Chondrocyte (in vitro differentiated cells): ENCODE results near the gene ZDHHC14. TPM values are rescaled to one million over a fixed set of nuclear protein-coding genes. Genes with fewer than 3 reads are reported as not detected.

Source experiments
- DNase-seq: peaks from one replicate; pipeline ENCODE4 v3.0.0; 2021; ENCODE audit warnings: mixed read lengths, low spot score
- H3K27ac Mint-ChIP-seq: one replicate; pipeline ENCODE4 v1.8.0; 2021; ENCODE audit warnings: mild to moderate bottlenecking, moderate library complexity, mixed read lengths; ENCODE audit not compliant: unreplicated experiment
- H3K27me3 Mint-ChIP-seq: 2 replicates; pipeline ENCODE4 v1.8.0; 2021; ENCODE audit warnings: low read depth, mixed read lengths
- H3K36me3 Mint-ChIP-seq: 2 replicates; pipeline ENCODE4 v1.8.0; 2021; ENCODE audit warnings: low read depth, mixed read lengths
- H3K4me1 Mint-ChIP-seq: 2 replicates; pipeline ENCODE4 v1.8.0; 2021; ENCODE audit warnings: low read depth, mild to moderate bottlenecking, mixed read lengths
- H3K4me3 Mint-ChIP-seq: one replicate; pipeline ENCODE4 v1.8.0; 2021; ENCODE audit warnings: mild to moderate bottlenecking, moderate library complexity, mixed read lengths; ENCODE audit not compliant: unreplicated experiment
- H3K9me3 Mint-ChIP-seq: 2 replicates; pipeline ENCODE4 v1.8.0; 2021; ENCODE audit warnings: low read depth, mixed read lengths
- CTCF ChIP-seq: fragments of 200-600 bp; sonication (generic); IDR thresholded peaks from 2 replicates; pipeline ENCODE4 v1.5.0; 2021; ENCODE audit warnings: antibody characterized with exemption, mild to moderate bottlenecking, moderate library complexity
- total RNA-seq: library from RNA; stranded (reverse); gene quantifications from 3 replicates; pipeline ENCODE4 v1.2.1, GENCODE V29; 2021

The ZDHHC14 gene
- total RNA-seq, 1 donor from 2014 or later, result 8.4 TPM

GRCh38 chr6:157434349-157435033 lies 53.5 kb downstream of the ZDHHC14 start:
- H3K9me3 Mint-ChIP-seq, result peaks cover 4% of the 10 kb centered on the region
- H3K4me1 Mint-ChIP-seq, result peaks cover 10% of the 10 kb centered on the region
- no peak overlapping the region for H3K4me3 Mint-ChIP-seq
- no peak overlapping the region for H3K27ac Mint-ChIP-seq
- no peak for TF ChIP-seq CTCF
- DNase-seq, result no peak
- H3K27me3 Mint-ChIP-seq, result no peaks in the 10 kb centered on the region
- H3K36me3 Mint-ChIP-seq, result peaks cover 5% of the 10 kb centered on the region

GRCh38 chr6:157436219-157436943 lies 55.4 kb downstream of the ZDHHC14 start:
- Mint-ChIP-seq H3K4me1 (peaks cover 10% of the 10 kb centered on the region), H3K27me3 (no peaks in the 10 kb centered on the region), H3K9me3 (peaks cover 4% of the 10 kb centered on the region), H3K27ac (no peak overlapping the region), H3K4me3 (no peak overlapping the region), H3K36me3 (peaks cover 2% of the 10 kb centered on the region)
- TF ChIP-seq CTCF, result no peak
- no peak for DNase-seq

- H3K4me1 Mint-ChIP-seq, result peaks cover 10% of the 10 kb centered on the region
- no peak for DNase-seq
- peaks cover 2% of the 10 kb centered on the region for H3K36me3 Mint-ChIP-seq
- H3K27ac Mint-ChIP-seq, result no peak overlapping the region
- no peak for TF ChIP-seq CTCF
- H3K9me3 Mint-ChIP-seq, result peaks cover 4% of the 10 kb centered on the region
- H3K27me3 Mint-ChIP-seq, result no peaks in the 10 kb centered on the region
- no peak overlapping the region for H3K4me3 Mint-ChIP-seq
These were observed 56.0 kb downstream of the ZDHHC14 start for GRCh38 chr6:157436944-157437336.

- Mint-ChIP-seq H3K27me3 (no peaks in the 10 kb centered on the region), H3K4me3 (no peak overlapping the region), H3K36me3 (no peaks in the 10 kb centered on the region), H3K9me3 (peaks cover 4% of the 10 kb centered on the region), H3K27ac (no peak overlapping the region), H3K4me1 (peaks cover 26% of the 10 kb centered on the region)
- TF ChIP-seq CTCF, result no peak
- DNase-seq, result no peak
These were observed 57.7 kb downstream of the ZDHHC14 start for GRCh38 chr6:157438611-157439111.

- no peaks in the 10 kb centered on the region for H3K27me3 Mint-ChIP-seq
- H3K4me1 Mint-ChIP-seq, result peaks cover 28% of the 10 kb centered on the region
- no peak for DNase-seq
- no peak overlapping the region for H3K27ac Mint-ChIP-seq
- no peak overlapping the region for H3K4me3 Mint-ChIP-seq
- H3K36me3 Mint-ChIP-seq, result no peaks in the 10 kb centered on the region
- H3K9me3 Mint-ChIP-seq, result peaks cover 4% of the 10 kb centered on the region
- TF ChIP-seq CTCF, result no peak
These were observed 59.2 kb downstream of the ZDHHC14 start for GRCh38 chr6:157440171-157440570.
